GM12878 (cell line): Measurements from ENCODE around the gene SMIM38. TPM values are rescaled to one million over a fixed set of nuclear protein-coding genes. Genes with fewer than 3 reads are reported as not detected.

Experiments
- ATAC-seq: fragments of 200-7000 bp; cut with Tn5 transposase; 3 replicates; pipeline ENCODE4 v1.9.1; 2020; ENCODE audit warnings: mild to moderate bottlenecking, moderate library complexity
- BruUV-seq: library from RNA; stranded (reverse); fragments of 400-500 nt; replicated peaks from 2 replicates; lab custom pipeline; 2021; lab: Mats Ljungman, UMichigan
- CTCF ChIA-PET: fragments of 300-600 bp; sonication (Branson Sonifier 250); formaldehyde crosslinking; extraction: SDS; loops from one replicate; lab custom pipeline; 2021; ENCODE audit warnings: inconsistent platforms; lab: Yijun Ruan, JAX
- POLR2A ChIA-PET: fragments of 350-600 bp; formaldehyde crosslinking; extraction: SDS; loops from one replicate; lab custom pipeline; 2021; ENCODE audit warnings: inconsistent platforms; lab: Charles Lee
- RAD21 ChIA-PET: fragments of 300-600 bp; sonication (Branson Sonifier 250); formaldehyde crosslinking; loops from one replicate; lab custom pipeline; 2023; ENCODE audit warnings: antibody characterized with exemption; ENCODE audit not compliant: unreplicated experiment; lab: Charles Lee
- SMC1A ChIA-PET: fragments of 300-600 bp; sonication (Branson Sonifier 250); formaldehyde crosslinking; loops from one replicate; lab custom pipeline; 2023; ENCODE audit not compliant: unreplicated experiment, uncharacterized antibody; lab: Charles Lee
- DNase-seq: peaks from one replicate; pipeline ENCODE4 v3.0.0-alpha.2; 2011; ENCODE audit warnings: low read depth, low spot score
- FAIRE-seq: peaks from 3 replicates; lab custom pipeline; 2011; peaks lifted over from hg19 to GRCh38; lab: Jason Lieb, UNC
- H2AFZ ChIP-seq: 2 replicates; pipeline ENCODE4 v1.6.0; 2011; ENCODE audit warnings: low read depth, low read length, control low read depth; ENCODE audit not compliant: control insufficient read depth
- H3K27ac ChIP-seq: 2 replicates; pipeline ENCODE4 v1.5.1; 2011; ENCODE audit warnings: control low read depth; ENCODE audit not compliant: control insufficient read depth, insufficient read depth
- H3K27me3 ChIP-seq, 2 experiments: replicated peaks in 1 of 2; 2 replicates each; pipeline versions ENCODE4 v1.6.0 to v1.6.1; 2011; ENCODE audit warnings: low read length in 1 of 2; ENCODE audit not compliant: control insufficient read depth in 2 of 2, insufficient read depth in 2 of 2
- H3K36me3 ChIP-seq, 2 experiments: 2 replicates each; pipeline ENCODE4 v1.5.1; 2011; ENCODE audit warnings: low read length in 1 of 2; ENCODE audit not compliant: control insufficient read depth in 2 of 2, insufficient read depth in 2 of 2
- H3K4me1 ChIP-seq: 2 replicates; pipeline ENCODE4 v1.6.1; 2011; ENCODE audit warnings: mild to moderate bottlenecking, low read length, moderate library complexity, mixed read lengths; ENCODE audit not compliant: control insufficient read depth, insufficient read depth
- H3K4me2 ChIP-seq: 2 replicates; pipeline ENCODE4 v1.6.0; 2011; ENCODE audit warnings: control low read depth; ENCODE audit not compliant: control insufficient read depth, insufficient read depth
- H3K4me3 ChIP-seq: fragments of 200-600 bp; sonication (generic); 2 replicates; pipeline ENCODE4 v1.5.1; 2016
- H3K79me2 ChIP-seq: 2 replicates; pipeline ENCODE4 v1.6.0; 2011; ENCODE audit warnings: low read length; ENCODE audit not compliant: control insufficient read depth, insufficient read depth
- H3K9ac ChIP-seq: 2 replicates; pipeline ENCODE4 v1.8.0; 2011; ENCODE audit warnings: low read length, control low read depth, mixed read lengths; ENCODE audit not compliant: control insufficient read depth, insufficient read depth
- H3K9me3 ChIP-seq: replicated peaks from 3 replicates; pipeline ENCODE4 v1.5.1; 2011; ENCODE audit warnings: mild to moderate bottlenecking, low read length; ENCODE audit not compliant: control insufficient read depth, insufficient read depth
- H4K20me1 ChIP-seq: 2 replicates; pipeline ENCODE4 v1.6.0; 2011; ENCODE audit not compliant: control insufficient read depth, insufficient read depth
- CREM ChIP-seq: IDR thresholded peaks from 2 replicates; pipeline ENCODE4 v1.6.1; 2014; ENCODE audit warnings: antibody characterized with exemption, low read depth
- EED ChIP-seq: sonication (generic); IDR thresholded peaks from 2 replicates; pipeline ENCODE4 v1.6.1; 2016; ENCODE audit warnings: antibody characterized with exemption, low read depth
- HDAC6 ChIP-seq: fragments of 200-600 bp; sonication (generic); IDR thresholded peaks from one replicate; pipeline ENCODE4 v1.8.0; 2017; ENCODE audit warnings: antibody characterized with exemption; ENCODE audit not compliant: unreplicated experiment
- MAX ChIP-seq: IDR thresholded peaks from 2 replicates; pipeline ENCODE4 v1.6.1; 2012; ENCODE audit warnings: low read depth, low read length, improper control_type of control experiment
- POLR2AphosphoS5 ChIP-seq: IDR thresholded peaks from 2 replicates; pipeline ENCODE4 v1.6.1; 2011; ENCODE audit warnings: mild to moderate bottlenecking, low read length, inconsistent platforms
- SIX5 ChIP-seq: IDR thresholded peaks from 2 replicates; pipeline ENCODE4 v1.6.1; 2011; ENCODE audit warnings: mild to moderate bottlenecking, low read depth, low read length, moderate library complexity; ENCODE audit not compliant: severe bottlenecking
- SMARCA5 ChIP-seq: fragments of 450-650 bp; IDR thresholded peaks from 2 replicates; pipeline ENCODE4 v1.6.1; 2017; ENCODE audit warnings: mild to moderate bottlenecking
- TAF1 ChIP-seq: IDR thresholded peaks from 2 replicates; pipeline ENCODE4 v1.6.1; 2011; ENCODE audit warnings: mild to moderate bottlenecking, low read depth, low read length, borderline replicate concordance
- TCF3 ChIP-seq: IDR thresholded peaks from 2 replicates; pipeline ENCODE4 v1.6.1; 2012; ENCODE audit warnings: low read depth, mild to moderate bottlenecking, low read length, borderline replicate concordance; ENCODE audit not compliant: insufficient read depth
- ZBTB40 ChIP-seq: fragments of 450-650 bp; IDR thresholded peaks from 2 replicates; pipeline ENCODE4 v1.6.1; 2016; ENCODE audit warnings: mild to moderate bottlenecking, moderate library complexity, borderline replicate concordance
- ZNF217 ChIP-seq: fragments of 450-650 bp; IDR thresholded peaks from 2 replicates; pipeline ENCODE4 v1.6.1; 2017; ENCODE audit warnings: antibody characterized with exemption, mild to moderate bottlenecking
- ZNF274 ChIP-seq: IDR thresholded peaks from one replicate; pipeline ENCODE4 v1.8.0; 2011; ENCODE audit not compliant: insufficient read length, insufficient read depth
- WGBS: methylation state at CpG from one replicate; pipeline ENCODE4 v1.1.6; 2016; ENCODE audit warnings: low lambda C conversion rate; ENCODE audit not compliant: insufficient replicate concordance, insufficient coverage; ENCODE audit errors: missing lambda C conversion rate; 5-methylcytosine and 5-hydroxymethylcytosine counted together
- in situ Hi-C: fragments of 300-500 bp; cut with MboI; formaldehyde crosslinking; loops from 9 replicates; pipeline ENCODE4 v1.14.3; 2018; ENCODE audit warnings: mixed read lengths
- intact Hi-C: fragments of 100-400 bp; cut with micrococcal nuclease; formaldehyde crosslinking; loops from one replicate; pipeline ENCODE4 v1.14.2; 2022; ENCODE audit not compliant: unreplicated experiment
- polyA plus RNA-seq, 11 experiments: library from polyadenylated mRNA; depleted of rRNA in 4 of 11; unstranded in 6 of 11; stranded (reverse) in 5 of 11; fragments of >200 nt; fragmentation: Nextera tagmentation in 4 of 11; fragmentation: Illumina TruSeq in 1 of 11; extraction: Ambion mirVana in 4 of 11; extraction: Trizol in 1 of 11; gene quantifications; 1 replicate in 1 of 11; 2 replicates in 10 of 11; pipeline versions ENCODE4 v1.2.1 to v1.2.3, GENCODE V29; 2011 to 2016; ENCODE audit warnings: inconsistent platforms in 2 of 11, missing spikeins in 2 of 11, low read depth in 1 of 11
- total RNA-seq, 4 experiments: library from RNA; depleted of rRNA in 3 of 4; stranded (reverse); fragments of >200 nt in 3 of 4; fragmentation: Illumina TruSeq in 1 of 4; extraction: Trizol in 1 of 4; gene quantifications; 2 replicates each; pipeline versions ENCODE4 v1.2.1 to v1.2.3, GENCODE V29; 2013 to 2021

The SMIM38 gene
- total and polyA plus RNA-seq, 10 of the 15 experiments (the other 5 are each of a cell fraction or from before 2014, with no cell fraction given) = 0.15 to 5.0 (median 2.1) TPM; not detected in 1

- WGBS = 90% methylated on average over 13 of the region's 13 CpGs
- FAIRE-seq = no peak
- no peak for TF ChIP-seq TAF1
- no peak for TF ChIP-seq ZNF274
- Histone ChIP-seq H3K27ac (no peak overlapping the region), H3K4me2 (no peak overlapping the region), H2AFZ (no peak overlapping the region), H3K9me3 (peaks cover 19% of the 10 kb centered on the region; the same call in 2 of the 3 replicates), H3K27me3 (no peaks in the 10 kb centered on the region), H3K9ac (no peak overlapping the region), H3K4me3 (no peak overlapping the region), H3K79me2 (no peaks in the 10 kb centered on the region), H3K4me1 (peaks cover 6% of the 10 kb centered on the region), H3K36me3 (no peaks in the 10 kb centered on the region), H4K20me1 (no peaks in the 10 kb centered on the region)
- ChIA-PET POLR2A (no interaction called here), SMC1A (no interaction called here), RAD21 (interaction anchor here (1.0 kb wide), 1 partner anchor 63 kb away, joined by 3 read pairs; no protein-coding TSS in a partner anchor), CTCF (no interaction called here)
- intact Hi-C loops (no loop called here), in situ Hi-C loops (no loop called here)
- ATAC-seq = no peak
- BruUV-seq = no TSS peak
- DNase-seq = no peak
Measured at GRCh38 chr11:69148377-69148762, 7.4 kb upstream of the SMIM38 start.

GRCh38 chr11:69148806-69149205 lies 6.9 kb upstream of the SMIM38 start:
- Histone ChIP-seq H3K4me2 (no peak overlapping the region), H3K36me3 (no peaks in the 10 kb centered on the region), H3K9me3 (peaks cover 19% of the 10 kb centered on the region; the same call in 2 of the 3 replicates), H3K4me1 (peaks cover 10% of the 10 kb centered on the region), H3K9ac (no peak overlapping the region), H4K20me1 (no peaks in the 10 kb centered on the region), H3K27me3 (no peaks in the 10 kb centered on the region), H3K27ac (no peak overlapping the region), H3K4me3 (no peak overlapping the region), H2AFZ (no peak overlapping the region), H3K79me2 (no peaks in the 10 kb centered on the region)
- ChIA-PET POLR2A (no interaction called here), CTCF (no interaction called here), RAD21 (interaction anchor here (1.0 to 1.1 kb wide), 2 partner anchors 62 to 148 kb away, joined by 3 read pairs; no protein-coding TSS in a partner anchor), SMC1A (no interaction called here)
- 72% methylated on average over 9 of the region's 9 CpGs for WGBS
- intact Hi-C loops = no loop called here
- no peak for ATAC-seq
- FAIRE-seq = no peak
- TF ChIP-seq ZNF217 (no peak), SIX5 (no peak), ZBTB40 (no peak), POLR2AphosphoS5 (no peak), EED (no peak), MAX (no peak), CREM (no peak), HDAC6 (no peak), TCF3 (no peak), SMARCA5 (no peak)
- no TSS peak for BruUV-seq
- in situ Hi-C loops = no loop called here
- no peak for DNase-seq
